C4-2B (cell line): ENCODE results near the gene FGF12.

Experiments used
- CTCF ChIP-seq: fragments of 450-650 bp; conservative IDR thresholded peaks from 2 replicates; pipeline ENCODE4 v1.5.1; 2017; ENCODE audit warnings: mild to moderate bottlenecking
- ZFX ChIP-seq: fragments of 450-650 bp; IDR thresholded peaks from 2 replicates; pipeline ENCODE4 v1.6.1; 2017

- TF ChIP-seq CTCF (no peak), ZFX (no peak)
Measured at GRCh38 chr3:192481638-192482037, 245.7 kb downstream of the FGF12 start.
